ENCODE data around the gene PYGL.
A peak's percentile ranks its signal among the peaks of the same experiment; 100 is the strongest.

PYGL gene

GRCh38 chr14:50964683-50965390, 20.6 kb upstream of the PYGL start (continued):
- TF ChIP-seq ZNF704 (tag by site-specific recombination; IDR thresholded peaks at IDR 0.05) (no peak), ZNF19 (tag by site-specific recombination; IDR thresholded peaks at IDR 0.05; ENCODE audit: low read depth) (0 out of 2 replicates have a peak, but pooled peaks have one; percentile 32), ZNF335 (tag by site-specific recombination; conservative IDR thresholded peaks at IDR 0.05) (0 out of 2 replicates have a peak, but pooled peaks have one; percentile 18), ZNF580 (tag by site-specific recombination; IDR thresholded peaks at IDR 0.05) (no peak), OSR2 (tag by site-specific recombination; IDR thresholded peaks at IDR 0.05) (peak; percentile 44; the same call in 1 of the 2 replicates), ZNF10 (tag by site-specific recombination; IDR thresholded peaks at IDR 0.05) (no peak), INSM2 (tag by site-specific recombination; IDR thresholded peaks at IDR 0.05) (peak; percentile 22; the same call in 1 of the 2 replicates), SCRT1 (tag by site-specific recombination; IDR thresholded peaks at IDR 0.05; ENCODE audit: borderline replicate concordance) (no peak)

GRCh38 chr14:50963919-50964318, 19.6 kb upstream of the PYGL start:
- H3K36me3 ChIP-seq (ENCODE audit: control insufficient read depth in 2 of 2, insufficient read depth in 1 of 2, low read length in 2 of 2) = no peaks in the 10 kb centered on the region
- ChIA-PET CTCF (interaction anchor here (0.9 to 1.1 kb wide), 3 partner anchors 8 to 132 kb away, joined by 3 to 4 read pairs (median 3); no protein-coding TSS in a partner anchor), POLR2A (interaction anchor here (1.0 kb wide), 1 partner anchor 254 kb away, joined by 5 read pairs; no protein-coding TSS in a partner anchor)

More at GRCh38 chr14:50963919-50964318, 19.6 kb upstream of the PYGL start:
- Histone ChIP-seq H3K27ac (ENCODE audit: extremely low read depth, low read depth, low read length) (no peak overlapping the region), H3K9me3 (ENCODE audit: control insufficient read depth, insufficient read depth, low read depth, low read length) (no peaks in the 10 kb centered on the region), H3K4me3 (ENCODE audit: low read depth, low read length) (no peak overlapping the region), H3K4me1 (ENCODE audit: control insufficient read depth, insufficient read depth, low read length) (peaks cover 7% of the 10 kb centered on the region)
- TF ChIP-seq ZNF837 (tag by site-specific recombination; IDR thresholded peaks at IDR 0.05) = no peak
- no peak for TF ChIP-seq ZNF692 (tag by site-specific recombination; IDR thresholded peaks at IDR 0.05)
- no peak for TF ChIP-seq REPIN1 (tag by site-specific recombination; IDR thresholded peaks at IDR 0.05; ENCODE audit: low read depth)
- no peak for TF ChIP-seq KLF9 (tag by site-specific recombination; IDR thresholded peaks at IDR 0.05; ENCODE audit: low read depth)
- no peak for TF ChIP-seq ZNF214 (tag by site-specific recombination; IDR thresholded peaks at IDR 0.05; ENCODE audit: borderline replicate concordance)
- TF ChIP-seq, protein P1, sequence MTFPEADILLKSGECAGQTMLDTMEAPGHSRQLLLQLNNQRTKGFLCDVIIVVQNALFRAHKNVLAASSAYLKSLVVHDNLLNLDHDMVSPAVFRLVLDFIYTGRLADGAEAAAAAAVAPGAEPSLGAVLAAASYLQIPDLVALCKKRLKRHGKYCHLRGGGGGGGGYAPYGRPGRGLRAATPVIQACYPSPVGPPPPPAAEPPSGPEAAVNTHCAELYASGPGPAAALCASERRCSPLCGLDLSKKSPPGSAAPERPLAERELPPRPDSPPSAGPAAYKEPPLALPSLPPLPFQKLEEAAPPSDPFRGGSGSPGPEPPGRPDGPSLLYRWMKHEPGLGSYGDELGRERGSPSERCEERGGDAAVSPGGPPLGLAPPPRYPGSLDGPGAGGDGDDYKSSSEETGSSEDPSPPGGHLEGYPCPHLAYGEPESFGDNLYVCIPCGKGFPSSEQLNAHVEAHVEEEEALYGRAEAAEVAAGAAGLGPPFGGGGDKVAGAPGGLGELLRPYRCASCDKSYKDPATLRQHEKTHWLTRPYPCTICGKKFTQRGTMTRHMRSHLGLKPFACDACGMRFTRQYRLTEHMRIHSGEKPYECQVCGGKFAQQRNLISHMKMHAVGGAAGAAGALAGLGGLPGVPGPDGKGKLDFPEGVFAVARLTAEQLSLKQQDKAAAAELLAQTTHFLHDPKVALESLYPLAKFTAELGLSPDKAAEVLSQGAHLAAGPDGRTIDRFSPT (tag by site-specific recombination; IDR thresholded peaks at IDR 0.05) = no peak
- no peak for TF ChIP-seq ZNF121 (tag by site-specific recombination; IDR thresholded peaks at IDR 0.05)
- no peak for TF ChIP-seq ZBTB20 (tag by site-specific recombination; IDR thresholded peaks at IDR 0.05)
- no peak for TF ChIP-seq ZNF211 (tag by site-specific recombination; IDR thresholded peaks at IDR 0.05; ENCODE audit: low read depth)
